Middle frontal gyrus (tissue), 1 donor: Measurements from ENCODE around the gene DAP.
"Not testable (repeated sequence)": the region's sequence is repeated elsewhere in the genome, so short reads cannot be mapped to it uniquely, and the experiment has no call there.

Source experiments
- DNase-seq: peaks from one replicate; pipeline ENCODE4 v3.0.0-alpha.2; 2015; ENCODE audit warnings: low spot score; ENCODE audit errors: extremely low spot score

DAP gene

DNA sequence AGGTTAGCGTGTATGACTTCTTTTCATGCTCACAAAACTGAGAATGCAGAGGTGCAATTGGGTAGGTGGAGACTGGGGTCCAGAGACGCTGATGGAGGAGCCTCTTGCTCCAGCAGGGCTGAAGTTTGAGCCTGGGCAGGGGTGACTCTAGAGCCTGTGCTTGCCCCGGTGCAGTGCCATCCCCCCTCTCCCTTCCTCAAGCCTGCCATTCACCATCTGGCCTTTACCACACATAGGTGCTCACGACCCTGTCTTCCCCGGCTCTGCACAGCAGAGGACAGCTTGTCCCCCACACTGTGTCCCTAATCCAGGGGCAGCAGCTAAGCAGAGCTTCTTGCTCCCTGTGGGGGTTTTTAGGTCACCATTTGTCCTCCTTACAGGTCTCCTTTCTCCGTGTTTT lies 86.5 kb downstream of the DAP start:
- no peak for DNase-seq

DNA sequence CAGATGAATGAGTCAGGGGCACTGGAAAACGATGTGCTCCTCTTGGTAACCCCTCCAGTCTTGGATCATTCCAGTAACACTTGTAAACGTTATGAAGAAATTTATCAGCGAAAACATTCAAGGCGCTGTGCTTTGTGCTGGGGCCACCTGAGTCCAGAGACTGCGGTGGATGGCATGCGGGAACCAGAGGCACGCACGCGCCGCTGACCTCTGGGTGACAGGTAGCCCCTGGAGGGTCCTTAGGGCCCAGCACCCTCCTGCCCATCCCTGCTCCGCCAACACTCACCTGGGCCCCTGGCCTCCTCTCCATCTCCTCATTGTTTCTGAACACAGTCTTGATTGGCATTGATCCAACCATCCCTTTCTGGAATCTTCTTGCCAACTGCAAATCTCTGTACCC lies 86.9 kb downstream of the DAP start:
- DNase-seq, result no peak

DNA sequence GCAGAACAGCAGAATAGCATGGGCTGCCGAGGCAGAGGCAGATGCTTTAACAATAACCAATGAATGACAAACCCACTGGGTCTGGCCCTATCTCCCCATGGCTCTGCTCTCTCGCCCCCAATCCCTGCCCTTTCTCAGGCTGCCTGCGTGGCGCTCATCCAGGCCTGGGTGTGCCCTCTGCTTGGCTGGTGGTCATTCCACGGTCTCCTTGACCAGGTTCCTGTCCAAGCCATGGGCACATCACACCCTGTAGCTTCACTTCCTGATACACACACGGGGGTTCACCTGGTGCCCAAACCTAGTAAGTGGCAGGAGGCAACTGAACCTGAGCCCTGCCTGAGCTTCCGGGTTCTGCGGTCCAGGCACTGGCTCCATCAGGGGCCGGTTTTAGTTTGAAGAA lies 87.6 kb downstream of the DAP start:
- no peak for DNase-seq

DNA sequence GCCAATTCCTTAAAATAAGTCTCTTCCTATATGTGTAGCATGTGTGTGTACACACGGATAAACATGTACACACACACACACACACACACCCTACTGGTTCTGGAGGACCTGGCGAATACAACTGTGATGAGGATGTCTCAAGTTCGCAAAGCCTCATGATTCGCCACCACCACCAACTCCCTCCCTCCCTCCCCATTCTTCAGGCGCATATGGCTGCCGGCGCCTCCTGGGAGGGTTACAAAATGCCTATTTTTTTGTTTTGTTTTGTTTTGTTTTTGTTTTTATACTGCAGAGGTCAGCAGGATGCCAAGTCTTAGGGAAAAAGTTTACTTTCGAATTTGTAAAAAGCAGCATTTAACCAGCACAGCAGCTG lies 88.0 kb downstream of the DAP start:
- no peak for DNase-seq

DNA sequence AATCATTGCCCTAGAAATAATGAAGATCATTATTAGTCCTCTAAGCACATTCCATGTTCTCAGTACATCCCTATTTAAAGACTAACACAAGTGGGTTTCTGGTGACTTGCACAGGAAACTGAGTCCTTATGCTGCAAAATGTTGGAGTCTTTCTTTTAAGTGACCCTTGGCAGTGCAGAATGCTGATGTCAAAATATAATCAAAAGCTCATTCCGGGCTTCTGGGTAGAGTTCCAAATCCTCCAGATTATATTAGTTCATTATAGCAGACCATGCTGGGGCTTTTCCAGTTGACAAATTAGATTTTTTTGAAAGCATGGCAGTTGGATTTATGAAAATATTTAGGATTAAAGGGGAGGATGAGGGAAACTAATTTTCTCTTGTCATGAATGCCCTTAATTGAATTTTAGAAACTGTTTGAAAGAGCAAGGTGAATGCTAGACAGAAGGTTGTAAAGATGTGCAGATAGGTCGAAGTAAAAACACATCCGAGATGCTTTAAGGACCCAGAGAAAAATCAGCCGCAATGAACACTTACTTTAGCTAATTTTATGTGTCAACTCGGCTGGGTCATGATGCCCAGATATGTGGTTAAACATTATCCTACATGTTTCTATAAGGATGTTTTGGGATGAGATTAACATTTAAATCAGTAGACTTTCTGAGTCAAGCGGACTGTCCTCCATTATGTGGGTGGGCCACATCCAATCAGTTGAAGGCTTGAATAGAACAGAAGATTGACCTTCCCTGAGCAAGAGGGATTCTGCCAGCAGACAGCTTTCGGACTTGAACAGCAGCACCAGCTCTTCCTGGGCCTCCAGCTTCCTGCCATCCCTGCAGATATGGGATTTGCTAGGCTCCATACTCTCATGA lies 88.7 kb downstream of the DAP start:
- DNase-seq, result no peak

DNA sequence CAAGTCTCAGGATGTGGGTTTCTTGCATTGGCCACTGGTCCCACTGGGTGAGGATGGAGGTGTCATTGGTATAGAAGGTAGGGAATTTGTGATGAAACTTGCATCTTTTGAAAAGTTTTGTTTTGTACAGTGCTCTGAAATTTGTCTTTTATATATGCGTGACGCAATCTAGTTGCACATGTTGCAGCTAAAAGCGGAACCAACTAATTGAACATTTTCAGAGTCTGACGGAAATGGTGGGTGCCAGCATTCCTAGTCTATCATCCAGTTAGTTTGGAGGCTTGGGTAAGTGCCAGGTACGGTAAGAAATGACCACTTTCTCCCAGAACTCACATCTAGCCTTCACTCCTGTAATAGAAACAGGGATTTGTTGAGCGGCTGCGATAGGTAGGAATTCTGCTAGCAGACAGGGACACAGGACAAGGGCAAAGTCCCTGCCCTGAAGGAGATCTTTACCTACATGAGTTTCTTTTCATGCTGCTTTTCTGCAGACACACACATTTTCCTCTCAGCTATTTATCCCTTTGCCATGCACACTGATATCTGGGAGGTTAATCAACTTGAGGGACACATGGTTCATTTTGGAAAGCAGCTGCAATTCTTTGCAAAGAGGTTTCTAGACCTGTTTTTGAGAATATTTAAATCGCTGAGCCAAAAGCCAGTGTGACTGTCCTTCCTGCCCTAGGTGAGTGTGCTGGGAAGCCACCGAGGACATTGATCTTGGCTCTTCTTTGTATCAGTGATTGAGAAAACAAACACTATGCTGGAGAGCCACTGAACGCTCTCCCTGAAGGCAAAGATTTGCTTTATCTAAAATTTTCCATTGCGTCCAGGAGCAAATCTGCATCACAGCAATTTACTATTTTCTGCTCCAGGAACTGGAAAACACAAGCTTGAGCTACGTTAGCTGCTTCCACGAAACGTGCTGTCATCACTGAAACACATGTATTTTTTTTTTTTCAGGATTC lies 89.7 kb downstream of the DAP start:
- DNase-seq, result no peak

DNA sequence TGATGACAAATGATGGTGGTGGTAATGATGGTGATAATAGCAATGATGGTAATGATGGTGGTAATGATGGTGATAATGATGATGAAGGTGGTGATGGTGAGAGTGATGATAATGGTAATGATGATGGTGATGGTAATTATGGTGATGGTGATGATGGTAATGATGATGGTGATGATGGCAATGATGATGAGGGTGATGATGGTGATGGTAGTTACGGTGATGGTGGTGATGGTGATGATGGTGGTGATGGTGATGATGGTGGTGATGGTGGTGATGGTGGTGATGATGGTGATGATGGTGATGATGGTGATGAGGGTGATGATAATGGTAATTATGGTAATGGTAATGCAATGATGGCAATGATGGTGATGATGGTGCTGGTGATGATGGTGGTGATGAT lies 91.1 kb downstream of the DAP start:
- DNase-seq, result no peak

DNA sequence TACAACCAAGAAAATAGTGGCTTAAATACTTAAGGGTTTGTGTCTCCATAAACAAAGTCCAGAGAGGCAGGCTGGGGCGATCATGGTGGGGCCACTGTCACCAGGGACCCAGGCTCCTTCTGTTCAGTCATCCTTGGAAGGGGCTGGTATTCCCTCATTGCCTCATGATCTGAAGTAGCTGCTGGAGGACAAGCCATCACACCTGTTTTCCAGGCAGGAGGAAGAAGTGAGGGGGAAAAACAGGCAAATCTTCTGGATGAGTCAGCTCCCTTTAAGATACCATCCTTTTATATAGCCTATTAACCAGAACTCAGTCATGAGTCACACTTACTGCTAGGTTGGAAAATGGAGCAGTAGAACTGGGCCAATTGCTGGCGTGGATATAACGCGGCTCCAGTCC lies 92.3 kb downstream of the DAP start:
- no peak for DNase-seq

DNA sequence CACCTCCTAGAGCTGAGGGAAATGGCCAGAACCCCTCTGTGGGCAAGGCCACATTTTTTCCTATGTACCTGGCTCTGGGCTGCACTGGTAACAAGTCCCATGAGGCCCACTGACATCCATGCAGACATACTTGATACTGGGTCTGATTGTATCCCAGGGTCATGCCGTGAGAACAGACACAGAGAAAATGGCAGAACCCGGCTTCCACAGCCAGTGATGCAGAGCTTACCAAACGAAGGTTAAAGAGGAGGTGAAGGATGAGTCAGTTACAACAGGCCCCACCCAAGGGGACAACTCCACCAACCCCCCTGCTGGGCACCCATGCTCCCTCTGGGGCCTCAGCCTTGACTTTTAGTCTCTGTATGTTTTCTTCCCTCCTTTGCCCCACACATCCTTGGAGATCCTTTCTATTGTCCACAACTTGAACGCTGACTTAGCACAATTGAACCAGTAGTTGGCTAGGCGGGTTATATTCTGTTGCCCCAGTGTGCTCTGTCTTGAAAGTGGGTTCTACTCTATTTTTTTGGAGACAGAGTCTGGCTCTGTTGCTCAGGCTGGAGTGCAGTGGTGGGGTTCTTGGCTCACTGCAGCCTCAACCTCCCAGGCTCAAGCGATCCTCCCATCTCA lies 93.5 kb downstream of the DAP start:
- DNase-seq, result no peak

DNA sequence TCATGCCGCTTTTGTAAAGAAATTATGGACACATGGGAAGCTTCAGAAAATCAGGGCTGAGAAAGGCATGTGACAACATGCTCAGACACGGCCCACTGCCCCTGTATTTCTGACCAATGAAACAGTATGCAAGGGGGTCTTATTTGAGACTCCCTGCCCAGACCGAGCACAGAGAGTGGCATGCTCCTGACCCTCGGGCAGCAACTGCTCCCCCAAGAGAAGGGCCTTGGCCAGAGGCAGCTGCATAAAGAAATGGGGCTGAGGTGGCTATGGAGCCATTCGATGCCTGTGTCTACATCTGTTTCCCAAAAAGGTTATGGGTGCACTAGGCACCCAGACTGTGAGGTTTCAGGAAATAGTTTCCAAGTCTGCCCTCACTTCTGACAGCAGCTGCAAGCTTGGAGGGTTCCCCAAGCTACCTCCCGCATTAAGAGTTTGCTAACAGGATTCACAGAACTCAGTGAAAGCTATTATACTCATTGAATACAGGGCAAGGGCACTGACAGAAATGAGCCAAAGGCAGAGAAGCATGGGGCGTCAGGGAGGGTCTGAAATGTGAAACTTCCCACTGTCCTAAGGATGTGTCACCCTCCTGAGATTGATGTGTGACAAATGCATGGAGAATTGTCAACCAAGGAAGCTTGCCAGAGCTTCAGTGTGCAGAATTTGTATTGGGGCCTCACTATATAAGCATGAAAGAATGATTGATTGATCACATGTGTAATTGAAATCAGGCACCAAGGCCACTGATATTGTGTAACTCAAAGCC lies 94.3 kb downstream of the DAP start:
- no peak for DNase-seq

DNA sequence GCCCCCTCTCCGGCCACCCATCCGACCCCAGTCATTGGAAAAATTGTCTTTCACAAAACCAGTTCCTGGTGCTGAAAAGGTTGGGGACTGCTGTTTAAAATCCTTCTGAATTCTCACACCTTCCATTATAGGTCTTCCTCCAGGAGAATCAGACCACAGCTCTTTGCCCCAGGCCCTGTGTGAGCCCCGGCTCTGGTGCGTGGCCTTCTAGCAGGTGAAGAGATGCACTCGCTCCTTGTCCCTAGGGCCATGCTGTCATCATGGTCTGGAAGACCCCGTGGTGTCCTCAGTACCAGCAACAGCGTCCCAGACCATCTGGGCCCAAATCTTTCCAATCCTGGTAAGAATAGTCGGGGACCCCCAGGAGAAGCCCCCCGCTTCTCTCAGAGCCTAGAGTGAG lies 95.2 kb downstream of the DAP start:
- no peak for DNase-seq

DNA sequence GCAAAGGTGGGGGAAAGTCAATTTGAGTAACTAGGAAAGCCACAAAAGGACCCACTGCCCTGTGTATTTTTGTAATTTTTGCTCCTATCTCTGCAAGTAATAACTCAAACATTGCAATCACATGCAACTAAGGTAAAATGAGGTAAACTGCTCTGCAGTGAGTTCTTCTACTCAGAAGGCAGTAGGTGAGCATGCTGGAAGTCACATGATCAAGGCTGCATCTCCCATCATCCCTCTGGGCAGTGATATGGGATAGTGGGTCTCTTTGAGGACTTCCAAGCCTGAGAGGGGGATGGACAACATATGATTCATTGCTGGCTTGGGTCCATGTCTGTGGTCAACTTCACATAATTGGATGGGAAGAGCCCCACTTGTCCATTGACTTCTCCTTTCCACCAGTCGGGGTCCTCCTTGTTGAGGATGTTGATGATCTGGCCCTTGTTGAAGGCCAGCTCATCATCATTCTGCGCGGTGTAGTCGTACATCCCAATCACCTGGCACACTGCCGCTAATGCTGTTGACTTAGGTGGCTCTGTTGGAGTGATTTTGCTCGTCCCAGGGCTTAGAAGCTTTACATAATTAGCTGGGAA lies 96.8 kb downstream of the DAP start:
- DNase-seq, result not testable (repeated sequence)

DNA sequence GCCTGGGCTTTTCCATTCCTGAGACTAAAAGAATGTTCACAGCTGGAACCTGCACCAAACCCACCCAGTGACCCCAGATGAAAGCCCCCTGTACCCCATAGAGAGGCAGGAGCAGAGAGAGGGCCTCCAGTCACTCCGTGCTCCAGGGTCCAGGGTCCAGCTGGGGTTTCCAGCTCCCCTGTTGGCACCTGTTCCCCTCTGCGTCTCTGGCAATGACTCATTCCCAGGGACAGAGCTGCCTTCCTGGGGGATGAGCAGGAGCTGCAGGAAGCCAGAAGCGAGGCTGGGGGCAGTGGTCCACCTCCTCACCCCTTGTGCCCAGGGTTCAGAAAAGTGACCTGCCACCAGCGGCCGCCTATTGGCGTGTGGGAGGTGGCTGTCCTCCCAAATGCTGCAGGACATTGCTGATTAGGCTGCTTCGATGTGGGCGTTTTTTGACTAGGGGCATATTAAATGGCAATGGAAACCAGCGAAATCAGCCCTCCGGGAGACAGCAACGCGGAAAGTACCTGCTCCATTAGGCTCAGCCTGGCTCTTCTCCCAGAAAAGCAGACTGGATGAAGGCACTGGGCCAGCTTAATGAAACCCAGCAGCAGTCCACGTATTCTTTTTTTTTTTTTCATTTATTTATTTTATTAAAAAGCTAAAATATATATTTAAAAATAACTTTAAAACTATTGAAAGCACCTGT lies 97.4 kb downstream of the DAP start:
- no peak for DNase-seq

DNA sequence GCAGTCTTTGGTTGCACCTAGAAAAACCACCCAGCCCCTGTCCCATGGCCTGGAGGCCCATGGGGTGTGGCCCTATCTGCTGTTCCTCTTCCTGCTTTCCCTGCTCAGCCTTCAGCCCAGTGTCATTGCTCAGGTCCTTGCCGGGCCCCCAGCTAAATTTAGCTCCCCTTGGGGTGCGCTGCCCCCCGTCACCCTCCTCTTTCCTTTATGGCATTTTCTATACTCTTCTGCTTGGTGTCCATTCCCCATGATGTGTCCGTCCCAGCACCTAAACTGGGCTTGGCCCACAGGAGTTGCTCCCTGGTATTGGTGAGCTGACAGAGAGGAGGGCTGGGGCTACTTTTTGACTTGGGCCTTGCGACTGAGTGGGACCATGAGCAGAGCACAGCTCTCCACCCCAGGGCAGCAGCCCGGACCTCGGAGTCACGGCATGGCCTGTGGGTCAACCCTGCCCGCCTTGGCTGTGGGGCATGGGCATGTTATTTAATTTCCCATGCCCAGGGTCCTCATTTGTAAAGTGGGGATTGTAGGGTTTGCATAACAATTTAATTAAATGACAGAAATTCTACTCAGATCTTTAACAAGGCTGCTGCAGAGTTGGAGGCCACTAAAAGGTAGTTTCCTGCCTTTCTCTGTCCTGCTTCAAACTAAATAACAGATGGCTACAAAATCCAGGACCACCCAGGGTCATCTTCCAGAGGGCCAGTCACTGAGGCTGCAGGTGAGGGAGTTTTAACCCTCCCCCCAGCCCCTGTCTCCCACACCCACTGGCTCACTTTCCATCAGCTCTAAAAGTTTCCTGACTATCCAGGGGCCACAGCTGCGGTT lies 98.2 kb downstream of the DAP start:
- no peak for DNase-seq

DNA sequence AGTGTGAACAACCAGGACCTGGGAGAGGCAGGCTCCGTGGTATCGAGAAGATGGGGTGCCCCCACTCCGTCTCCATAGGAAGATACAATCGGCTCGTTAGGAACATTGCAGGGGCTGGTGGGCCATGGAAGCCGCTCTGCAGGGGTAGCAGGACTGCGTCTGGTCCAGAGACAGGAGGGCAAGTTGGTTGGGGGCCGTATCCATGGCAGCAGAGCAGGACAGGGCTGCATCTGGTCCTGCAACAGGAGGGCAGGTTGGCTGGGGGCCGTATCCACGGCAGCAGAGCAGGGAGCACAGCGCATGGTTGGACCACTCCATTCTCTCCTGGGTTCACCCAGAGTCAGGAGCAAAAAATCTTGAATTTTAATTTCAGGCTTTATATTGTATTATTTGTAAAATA lies 99.0 kb downstream of the DAP start:
- DNase-seq, result no peak

DNA sequence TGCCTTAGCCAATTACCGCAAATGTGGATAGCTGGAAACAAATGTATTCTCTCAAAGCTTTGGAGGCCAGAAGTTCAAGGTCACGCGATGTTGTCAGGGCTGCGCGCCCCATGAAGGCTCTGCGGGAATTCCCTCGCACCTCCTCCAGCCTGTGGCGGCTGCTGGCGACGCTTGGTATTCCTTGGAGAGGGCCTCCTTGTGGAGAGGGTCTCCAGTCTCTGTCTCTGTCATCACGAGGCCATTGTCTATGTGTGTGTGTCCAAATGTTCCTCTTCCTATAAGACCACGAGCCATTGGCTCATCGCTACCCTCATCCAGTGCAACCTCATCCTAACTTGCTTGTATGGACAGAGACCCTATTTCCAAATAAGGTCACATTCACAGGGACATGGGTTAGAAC lies 99.6 kb downstream of the DAP start:
- DNase-seq, result no peak

DNA sequence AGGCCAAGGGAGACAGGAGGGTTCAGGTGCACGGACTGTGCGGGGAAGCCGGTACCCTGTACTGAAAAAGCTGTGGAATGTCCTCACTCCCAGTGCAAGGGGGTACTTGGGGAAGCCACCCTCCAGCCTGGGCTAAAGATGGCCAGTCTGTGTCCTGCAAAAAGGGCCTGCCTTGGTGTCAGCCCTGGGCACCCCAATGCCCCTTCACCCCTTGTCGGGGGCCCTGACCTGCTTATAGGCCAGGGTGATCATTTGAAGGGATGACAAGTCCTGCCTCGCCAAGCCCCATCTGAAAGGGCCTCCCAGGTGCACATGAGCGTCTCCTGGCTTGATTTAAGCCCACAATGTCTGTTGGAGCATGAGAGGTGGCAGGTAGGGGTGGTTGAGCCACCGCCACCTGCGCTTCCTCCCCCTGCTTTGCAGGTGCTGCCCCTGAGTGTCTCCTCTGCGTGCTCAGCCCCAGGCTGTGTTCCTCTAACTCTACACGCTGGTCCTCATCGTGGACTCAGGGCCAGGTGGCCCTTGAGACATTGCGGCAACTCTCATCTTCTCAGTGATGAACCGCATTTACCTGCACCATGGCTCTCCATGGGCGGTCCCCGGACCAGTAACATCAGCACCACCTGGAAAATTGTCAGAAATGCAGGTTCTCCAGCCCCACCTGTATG lies 100.2 kb downstream of the DAP start:
- DNase-seq, result no peak

DNA sequence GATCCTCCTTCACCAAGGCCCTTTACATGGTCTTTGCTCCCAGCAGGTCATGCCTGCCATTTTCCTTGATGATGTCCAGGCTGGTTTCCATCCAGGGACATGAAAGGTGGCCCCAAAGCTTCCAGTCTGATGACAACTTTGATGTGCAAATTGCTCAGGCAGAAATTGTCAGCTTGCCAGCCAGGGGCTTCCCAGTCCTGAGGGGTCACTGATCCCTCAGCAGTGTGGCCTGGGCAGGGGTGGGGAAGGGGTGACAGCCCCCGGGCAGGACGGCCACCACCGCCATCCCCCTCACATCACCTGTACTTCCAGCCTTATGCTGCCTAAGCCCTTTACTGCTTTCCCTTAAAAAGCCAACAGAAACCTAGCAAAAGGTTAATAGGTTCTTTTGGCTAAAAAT lies 100.9 kb downstream of the DAP start:
- no peak for DNase-seq

DNA sequence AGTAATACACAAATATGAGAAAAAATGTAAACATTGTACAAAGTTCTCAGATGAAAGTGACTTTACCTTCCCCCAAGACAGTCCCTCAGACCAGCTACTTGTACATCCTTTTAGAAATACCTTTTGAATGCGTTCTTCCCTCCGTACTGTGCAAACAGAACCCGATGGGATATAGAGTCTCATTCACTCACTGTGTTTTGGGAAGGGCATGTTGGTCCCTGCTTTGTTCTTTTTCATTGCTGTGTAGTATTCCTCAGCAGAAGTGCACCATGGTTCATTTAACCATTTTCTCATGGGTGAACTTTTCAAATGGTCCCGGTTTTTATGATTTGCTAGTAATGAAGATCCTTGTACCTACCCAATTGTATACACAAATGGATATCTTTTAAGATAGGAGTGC lies 102.8 kb downstream of the DAP start:
- DNase-seq, result no peak
